Duodenal mucosa (tissue), 2 donors: ENCODE data around the gene DLX6.

Experiments used
- H3K27ac ChIP-seq: one replicate; pipeline ENCODE4 v1.7.0; 2013; ENCODE audit warnings: low read depth, low read length
- H3K27me3 ChIP-seq, 2 donors: one replicate each; pipeline ENCODE4 v1.7.0; 2013; ENCODE audit warnings: low read length in 2 of 2, control low read depth in 1 of 2; ENCODE audit not compliant: insufficient read depth in 2 of 2, control insufficient read depth in 1 of 2
- H3K36me3 ChIP-seq, 2 donors: one replicate each; pipeline ENCODE4 v1.7.0; 2013; ENCODE audit warnings: low read length in 2 of 2, control low read depth in 1 of 2; ENCODE audit not compliant: insufficient read depth in 2 of 2, control insufficient read depth in 1 of 2
- H3K4me1 ChIP-seq, 2 donors: one replicate each; pipeline ENCODE4 v1.7.0; 2013; ENCODE audit warnings: low read length in 2 of 2, control low read depth in 1 of 2; ENCODE audit not compliant: insufficient read depth in 2 of 2, control insufficient read depth in 1 of 2
- H3K4me3 ChIP-seq, 2 donors: one replicate each; pipeline ENCODE4 v1.7.0; 2013; ENCODE audit warnings: low read length in 2 of 2, low read depth in 1 of 2
- H3K9ac ChIP-seq, 2 donors: one replicate each; pipeline ENCODE4 v1.7.0; 2013; ENCODE audit warnings: low read length in 2 of 2, low read depth in 1 of 2
- H3K9me3 ChIP-seq, 2 donors: one replicate each; pipeline ENCODE4 v1.7.0; 2013; ENCODE audit warnings: low read length in 2 of 2, control low read depth in 1 of 2; ENCODE audit not compliant: control insufficient read depth in 1 of 2

DLX6 gene

GRCh38 chr7:97017192-97018125, 12.1 kb downstream of the DLX6 start:
- Histone ChIP-seq H3K27ac (no peak overlapping the region), H3K9ac (no peak overlapping the region), H3K4me3 (no peak overlapping the region), H3K9me3 (no peaks in the 10 kb centered on the region), H3K4me1 (no peaks in the 10 kb centered on the region), H3K36me3 (no peaks in the 10 kb centered on the region), H3K27me3 (peaks cover 85 to 95% of the 10 kb centered on the region in 2 donors)

GRCh38 chr7:97018126-97018601, 12.8 kb downstream of the DLX6 start:
- H3K27ac ChIP-seq = no peak overlapping the region
- no peak overlapping the region for H3K4me3 ChIP-seq
- H3K4me1 ChIP-seq = no peaks in the 10 kb centered on the region
- H3K9ac ChIP-seq = no peak overlapping the region
- peaks cover 86 to 96% of the 10 kb centered on the region in 2 donors for H3K27me3 ChIP-seq
- no peaks in the 10 kb centered on the region for H3K36me3 ChIP-seq
- no peaks in the 10 kb centered on the region for H3K9me3 ChIP-seq

- no peak overlapping the region for H3K9ac ChIP-seq
- H3K4me1 ChIP-seq = no peaks in the 10 kb centered on the region
- no peaks in the 10 kb centered on the region for H3K9me3 ChIP-seq
- peaks cover 83 to 96% of the 10 kb centered on the region in 2 donors for H3K27me3 ChIP-seq
- no peak overlapping the region for H3K4me3 ChIP-seq
- H3K27ac ChIP-seq = no peak overlapping the region
- no peaks in the 10 kb centered on the region for H3K36me3 ChIP-seq
These were observed 13.6 kb downstream of the DLX6 start for GRCh38 chr7:97018791-97019531.

GRCh38 chr7:97019710-97020225, 14.4 kb downstream of the DLX6 start:
- H3K36me3 ChIP-seq = no peaks in the 10 kb centered on the region
- H3K9me3 ChIP-seq = no peaks in the 10 kb centered on the region
- peaks cover 0 to 8% of the 10 kb centered on the region in 2 donors for H3K4me1 ChIP-seq
- no peak overlapping the region for H3K9ac ChIP-seq
- no peak overlapping the region for H3K27ac ChIP-seq
- peaks cover 83 to 96% of the 10 kb centered on the region in 2 donors for H3K27me3 ChIP-seq
- no peak overlapping the region for H3K4me3 ChIP-seq

GRCh38 chr7:97020601-97020995, 15.2 kb downstream of the DLX6 start:
- Histone ChIP-seq H3K4me3 (no peak overlapping the region), H3K27ac (no peak overlapping the region), H3K4me1 (peaks cover 0 to 12% of the 10 kb centered on the region in 2 donors), H3K27me3 (peaks cover 85 to 96% of the 10 kb centered on the region in 2 donors), H3K9ac (no peak overlapping the region), H3K9me3 (no peaks in the 10 kb centered on the region), H3K36me3 (no peaks in the 10 kb centered on the region)

GRCh38 chr7:97020996-97021746, 15.8 kb downstream of the DLX6 start:
- H3K27me3 ChIP-seq = peaks cover 85 to 96% of the 10 kb centered on the region in 2 donors
- H3K9ac ChIP-seq = no peak overlapping the region
- no peaks in the 10 kb centered on the region for H3K36me3 ChIP-seq
- no peaks in the 10 kb centered on the region for H3K9me3 ChIP-seq
- no peak overlapping the region for H3K27ac ChIP-seq
- peaks cover 3 to 12% of the 10 kb centered on the region in 2 donors for H3K4me1 ChIP-seq
- H3K4me3 ChIP-seq = no peak overlapping the region

GRCh38 chr7:97021747-97022490, 16.6 kb downstream of the DLX6 start:
- H3K9me3 ChIP-seq = no peaks in the 10 kb centered on the region
- H3K36me3 ChIP-seq = no peaks in the 10 kb centered on the region
- H3K27ac ChIP-seq = no peak overlapping the region
- peaks cover 10 to 17% of the 10 kb centered on the region in 2 donors for H3K4me1 ChIP-seq
- no peak overlapping the region for H3K9ac ChIP-seq
- H3K4me3 ChIP-seq = no peak overlapping the region
- H3K27me3 ChIP-seq = peaks cover 85 to 96% of the 10 kb centered on the region in 2 donors

DNA sequence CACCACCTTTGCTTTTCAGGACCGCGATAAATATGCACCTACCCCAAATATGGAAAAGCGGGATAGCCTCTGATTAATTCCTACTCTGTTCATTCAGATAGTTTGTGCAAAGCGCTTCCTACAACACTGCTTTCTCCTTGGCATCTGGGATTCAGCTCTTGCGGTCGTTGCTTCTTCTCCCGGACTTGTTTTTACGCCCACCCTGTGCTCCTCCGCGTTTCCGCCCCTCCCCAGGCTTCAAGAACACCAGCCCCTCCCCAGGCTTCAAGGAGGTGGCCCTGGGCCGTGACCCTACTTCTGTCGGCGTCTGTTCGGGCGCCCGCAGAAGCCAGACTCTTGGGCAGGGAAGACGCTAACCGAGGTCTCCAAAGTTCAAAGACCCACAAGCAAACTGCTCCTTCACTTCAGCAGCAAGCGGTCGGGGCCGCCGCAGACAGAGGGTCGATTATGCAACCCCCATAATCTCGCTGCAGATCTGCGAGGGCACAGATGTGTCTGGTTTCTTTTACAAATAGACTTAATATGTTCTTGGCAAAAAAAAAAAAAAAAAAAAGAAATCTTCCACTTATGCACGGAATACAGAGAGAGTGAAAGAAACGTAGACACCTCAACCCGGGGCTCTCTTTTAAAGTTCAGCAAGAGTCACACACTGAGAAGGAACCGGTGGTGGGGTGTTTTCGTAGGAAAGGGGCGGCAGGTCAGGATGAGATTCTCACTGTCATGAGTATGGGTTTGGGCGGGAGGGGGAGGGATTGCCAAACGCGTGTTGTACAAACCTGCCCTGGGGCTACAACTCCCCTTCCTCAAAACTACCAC, 17.3 kb downstream of the DLX6 start:
- no peaks in the 10 kb centered on the region for H3K9me3 ChIP-seq
- no peak overlapping the region for H3K4me3 ChIP-seq
- H3K9ac ChIP-seq = no peak overlapping the region
- peaks cover 18 to 24% of the 10 kb centered on the region in 2 donors for H3K4me1 ChIP-seq
- H3K27me3 ChIP-seq = peaks cover 84 to 96% of the 10 kb centered on the region in 2 donors
- no peaks in the 10 kb centered on the region for H3K36me3 ChIP-seq
- no peak overlapping the region for H3K27ac ChIP-seq
